Skeletal muscle satellite cell (primary cell): ENCODE results near the gene UST.
A peak's percentile ranks its signal among the peaks of the same experiment; 100 is the strongest.
"Not testable (repeated sequence)": the region's sequence is repeated elsewhere in the genome, so short reads cannot be mapped to it uniquely, and the experiment has no call there.

Source experiments
- H3K27me3 ChIP-seq: 2 replicates; pipeline ENCODE4 v1.7.0; 2013; ENCODE audit warnings: low read length; ENCODE audit not compliant: control insufficient read depth, insufficient read depth
- H3K36me3 ChIP-seq: 2 replicates; pipeline ENCODE4 v1.7.0; 2013; ENCODE audit warnings: mild to moderate bottlenecking, control low read depth, low read length; ENCODE audit not compliant: insufficient read depth
- H3K4me1 ChIP-seq: 2 replicates; pipeline ENCODE4 v1.7.0; 2013; ENCODE audit warnings: low read length; ENCODE audit not compliant: control insufficient read depth, insufficient read depth
- H3K4me2 ChIP-seq: 2 replicates; pipeline ENCODE4 v1.7.0; 2013; ENCODE audit warnings: mild to moderate bottlenecking, low read length
- H3K4me3 ChIP-seq: 2 replicates; pipeline ENCODE4 v1.7.0; 2013; ENCODE audit warnings: low read length
- H3K9ac ChIP-seq: 2 replicates; pipeline ENCODE4 v1.7.0; 2013; ENCODE audit warnings: mild to moderate bottlenecking, low read depth, low read length, moderate library complexity
- H3K9me3 ChIP-seq: replicated peaks from 2 replicates; pipeline ENCODE4 v1.7.0; 2013; ENCODE audit warnings: mild to moderate bottlenecking, control low read depth, low read length

The UST gene

DNA sequence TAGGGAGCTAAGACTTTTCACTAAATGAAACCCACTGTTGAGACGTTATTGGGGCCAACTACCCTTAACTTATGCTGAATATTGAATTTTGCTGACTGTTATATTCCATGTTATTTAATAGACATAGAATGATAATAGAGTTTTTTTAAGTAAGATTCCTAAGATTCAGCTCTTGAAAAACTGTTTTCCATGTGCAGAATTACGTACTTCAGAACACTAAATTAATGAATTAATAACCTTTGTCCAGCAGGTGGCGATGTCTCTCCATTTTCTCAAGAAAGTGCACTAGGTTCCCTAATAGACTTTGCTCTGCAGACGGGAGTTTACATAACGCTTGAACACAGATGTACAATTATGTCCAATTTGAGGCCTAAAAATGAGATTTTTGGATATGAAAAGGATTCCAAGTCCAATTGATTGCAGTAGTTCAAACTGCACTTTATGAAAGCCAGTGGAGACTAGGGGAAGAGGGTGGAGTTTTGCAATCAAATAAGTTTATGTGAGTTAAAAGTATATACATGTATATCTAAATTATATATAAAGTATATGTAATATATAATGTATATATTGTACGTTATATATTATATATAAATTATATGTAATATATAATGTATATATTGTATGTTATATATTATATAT, 282.1 kb downstream of the UST start:
- Histone ChIP-seq H3K4me3 (no peak overlapping the region), H3K4me2 (no peak overlapping the region), H3K36me3 (no peaks in the 10 kb centered on the region), H3K4me1 (peaks cover 42% of the 10 kb centered on the region), H3K27me3 (no peaks in the 10 kb centered on the region), H3K9me3 (no peaks in the 10 kb centered on the region), H3K9ac (peak overlapping the region; percentile 2)

DNA sequence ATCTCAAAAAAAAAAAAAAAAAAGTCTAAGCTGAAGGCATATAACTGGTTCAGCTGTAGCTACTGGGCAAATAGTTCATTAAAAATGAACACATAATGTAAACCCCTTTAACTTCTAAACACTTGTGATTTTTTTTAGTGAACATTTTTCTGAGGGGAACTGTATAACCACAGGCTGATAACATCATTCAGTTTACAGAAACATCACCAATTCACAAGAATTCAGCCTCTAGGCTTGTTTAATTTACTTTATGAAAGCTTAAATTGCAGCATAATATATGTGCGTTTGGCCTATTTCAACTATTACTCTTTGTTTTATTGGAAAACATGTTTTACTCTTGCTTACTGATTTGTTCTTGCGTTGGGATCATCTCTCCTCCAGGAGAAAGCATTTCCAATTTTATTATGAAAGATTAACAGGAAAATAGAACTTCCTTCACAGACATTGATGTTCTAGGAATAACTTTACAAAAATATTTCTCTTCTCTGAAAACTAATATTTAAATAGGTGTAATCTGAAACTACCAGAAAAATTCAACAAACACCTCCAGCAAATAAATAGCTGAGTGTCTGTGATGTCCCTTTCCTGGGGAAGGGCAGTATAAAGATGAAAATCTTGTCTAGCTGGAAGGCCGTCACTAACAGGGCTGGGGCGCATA, 284.5 kb downstream of the UST start:
- Histone ChIP-seq H3K27me3 (no peaks in the 10 kb centered on the region), H3K9me3 (no peaks in the 10 kb centered on the region), H3K4me3 (peak overlapping the region; percentile 59), H3K4me1 (peaks cover 53% of the 10 kb centered on the region), H3K4me2 (peak overlapping the region; percentile 85), H3K36me3 (no peaks in the 10 kb centered on the region), H3K9ac (peak overlapping the region; percentile 86)

DNA sequence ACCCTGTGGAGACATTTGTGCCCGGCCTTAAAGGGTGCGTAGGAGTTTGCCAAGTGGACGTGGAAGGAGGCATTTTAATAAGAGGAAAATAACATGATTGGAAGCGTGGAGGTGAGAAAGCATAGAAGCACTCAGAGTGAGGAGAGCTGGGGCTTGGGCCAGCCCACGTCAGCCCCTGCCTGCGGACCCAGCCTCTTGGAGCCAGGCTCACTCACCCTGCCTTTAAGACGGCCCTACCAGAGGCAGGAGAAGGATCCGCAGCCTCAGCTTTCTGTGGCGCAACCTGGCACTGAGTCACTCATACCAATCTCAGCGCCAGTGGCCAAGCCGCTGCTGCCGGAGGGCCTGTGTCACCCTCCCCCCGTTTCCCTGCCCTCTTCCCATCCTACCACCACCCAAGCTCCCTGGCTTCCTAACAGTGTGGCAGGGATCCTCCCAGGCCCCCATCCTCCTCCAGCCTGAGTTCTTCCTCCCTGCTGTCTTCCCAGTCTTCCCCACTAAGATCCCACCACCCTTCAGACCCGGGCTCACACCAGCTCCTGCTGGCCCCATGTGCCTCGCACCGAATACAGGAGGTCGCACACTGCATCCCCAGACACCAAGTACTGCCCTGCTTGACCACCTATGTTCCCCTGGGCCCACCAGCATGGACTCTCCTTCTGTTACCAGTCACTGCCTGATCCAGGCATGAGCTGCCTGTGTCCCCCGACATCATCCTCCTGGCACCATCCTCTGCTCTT, 285.2 kb downstream of the UST start:
- H3K9ac ChIP-seq, result peak overlapping the region; percentile 86
- no peaks in the 10 kb centered on the region for H3K36me3 ChIP-seq
- H3K27me3 ChIP-seq, result no peaks in the 10 kb centered on the region
- H3K9me3 ChIP-seq, result no peaks in the 10 kb centered on the region
- peak overlapping the region; percentile 65 for H3K4me3 ChIP-seq
- peak overlapping the region; percentile 85 for H3K4me2 ChIP-seq
- H3K4me1 ChIP-seq, result peaks cover 56% of the 10 kb centered on the region

GRCh38 chr6:149032599-149033405, 286.0 kb downstream of the UST start:
- peaks cover 59% of the 10 kb centered on the region for H3K4me1 ChIP-seq
- H3K4me2 ChIP-seq, result peak overlapping the region; percentile 85
- H3K4me3 ChIP-seq, result peak overlapping the region; percentile 65
- H3K27me3 ChIP-seq, result no peaks in the 10 kb centered on the region
- H3K9me3 ChIP-seq, result no peaks in the 10 kb centered on the region
- H3K9ac ChIP-seq, result peak overlapping the region; percentile 86
- no peaks in the 10 kb centered on the region for H3K36me3 ChIP-seq

DNA sequence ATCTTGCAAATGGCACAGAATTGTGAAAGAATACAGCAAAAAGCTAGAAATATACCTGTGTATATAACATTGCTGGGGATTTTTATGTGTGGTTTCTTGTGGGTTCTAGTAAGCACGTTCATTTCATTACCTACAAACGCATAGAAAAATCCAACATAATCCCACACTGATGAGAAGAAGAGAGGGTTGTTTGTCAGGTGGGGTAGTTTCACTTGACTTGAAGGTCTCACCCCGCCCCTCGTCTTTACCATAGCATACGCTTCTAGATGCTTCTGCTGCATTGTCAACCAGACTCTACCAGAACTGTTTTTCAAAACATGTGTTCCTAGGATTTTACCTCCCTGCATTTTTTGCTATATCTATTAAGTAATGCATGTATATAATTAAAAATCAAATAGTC, 286.6 kb downstream of the UST start:
- Histone ChIP-seq H3K9ac (peak overlapping the region; percentile 86), H3K4me2 (peak overlapping the region; percentile 85), H3K36me3 (no peaks in the 10 kb centered on the region), H3K4me1 (peaks cover 60% of the 10 kb centered on the region), H3K4me3 (peak overlapping the region; percentile 15), H3K9me3 (no peaks in the 10 kb centered on the region), H3K27me3 (no peaks in the 10 kb centered on the region)

- Histone ChIP-seq H3K4me3 (no peak overlapping the region), H3K4me2 (no peak overlapping the region), H3K36me3 (no peaks in the 10 kb centered on the region), H3K9ac (no peak overlapping the region), H3K4me1 (peaks cover 58% of the 10 kb centered on the region), H3K9me3 (no peaks in the 10 kb centered on the region), H3K27me3 (no peaks in the 10 kb centered on the region)
These were observed 288.9 kb downstream of the UST start for GRCh38 chr6:149035766-149036165.

- Histone ChIP-seq H3K4me3 (peak overlapping the region; percentile 18), H3K9ac (peak overlapping the region; percentile 62), H3K36me3 (no peaks in the 10 kb centered on the region), H3K4me2 (peak overlapping the region; percentile 64), H3K9me3 (no peaks in the 10 kb centered on the region), H3K4me1 (peaks cover 45% of the 10 kb centered on the region), H3K27me3 (no peaks in the 10 kb centered on the region)
These were observed 290.3 kb downstream of the UST start for GRCh38 chr6:149037051-149037671.

DNA sequence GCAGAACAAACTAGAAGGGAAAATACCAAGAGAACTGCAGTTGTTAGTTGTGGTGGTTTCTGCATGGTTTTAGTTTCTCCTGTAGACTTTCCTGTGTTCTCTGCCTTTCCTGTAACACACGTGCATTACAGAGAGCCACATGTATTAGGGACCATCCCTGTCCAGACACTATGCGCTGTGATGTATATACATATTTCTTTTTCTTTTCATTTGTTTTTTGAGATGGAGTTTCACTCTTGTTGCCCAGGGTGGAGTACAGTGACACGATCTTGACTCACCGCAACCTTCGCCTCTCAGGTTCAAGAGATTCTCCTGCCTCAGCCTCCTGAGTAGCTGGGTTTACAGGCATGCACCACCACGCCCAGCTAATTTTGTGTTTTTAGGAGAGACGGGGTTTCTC, 292.2 kb downstream of the UST start:
- not testable (repeated sequence) for H3K9ac ChIP-seq, H3K4me2 ChIP-seq, H3K4me3 ChIP-seq, H3K27me3 ChIP-seq, H3K36me3 ChIP-seq, H3K9me3 ChIP-seq
- H3K4me1 ChIP-seq, result peaks cover 30% of the 10 kb centered on the region

DNA sequence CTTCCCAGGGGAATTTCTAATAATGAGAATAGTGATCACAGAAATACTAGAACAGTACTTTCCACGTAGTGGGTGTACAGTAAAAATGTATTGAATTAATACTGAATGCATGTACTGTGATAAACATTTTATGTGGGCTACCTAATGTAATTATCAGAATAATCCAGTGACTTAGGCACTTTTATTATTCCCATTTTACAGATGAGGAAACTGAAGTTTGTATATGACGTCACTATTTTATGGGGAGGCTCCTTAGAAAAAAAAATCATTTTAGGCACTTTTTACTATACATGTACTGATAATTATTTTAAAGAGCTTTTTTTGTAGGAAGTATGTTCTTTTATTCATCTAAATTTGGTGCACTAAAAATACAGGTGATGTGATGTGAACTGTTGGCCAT, 295.1 kb downstream of the UST start:
- Histone ChIP-seq H3K4me1 (peaks cover 36% of the 10 kb centered on the region), H3K4me2 (no peak overlapping the region), H3K4me3 (no peak overlapping the region), H3K36me3 (no peaks in the 10 kb centered on the region), H3K27me3 (no peaks in the 10 kb centered on the region), H3K9me3 (no peaks in the 10 kb centered on the region), H3K9ac (no peak overlapping the region)

DNA sequence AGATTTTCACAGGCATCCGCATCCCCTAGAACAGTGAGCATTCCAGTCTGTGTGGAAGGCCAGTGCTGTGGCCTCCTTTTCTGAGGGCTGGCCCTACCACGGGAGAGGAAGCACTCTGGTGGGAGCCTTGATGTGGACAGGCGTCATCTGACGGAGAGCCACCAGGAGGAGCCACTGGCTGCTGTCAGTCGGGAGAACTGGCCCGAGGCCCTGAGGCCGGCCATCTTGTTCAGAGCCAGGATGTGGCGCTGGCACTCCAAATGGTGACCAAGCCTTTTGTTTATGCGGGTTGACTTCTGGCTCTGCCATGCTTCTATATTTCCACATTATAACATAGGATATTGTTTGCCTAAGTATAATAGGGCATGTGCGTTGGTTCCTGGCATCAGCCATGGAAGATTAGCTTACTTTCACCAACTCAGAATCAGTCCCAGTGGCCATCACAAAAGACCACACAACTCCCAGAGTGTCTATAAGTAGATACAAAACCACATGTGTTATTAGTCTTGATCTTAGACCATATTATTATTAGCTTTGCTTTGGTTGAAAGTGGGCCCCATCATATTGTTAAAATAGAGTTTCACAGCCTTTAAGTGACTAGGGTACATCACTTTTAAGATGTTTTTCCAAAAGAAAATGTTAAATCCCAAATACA, 296.8 kb downstream of the UST start:
- H3K9me3 ChIP-seq, result no peaks in the 10 kb centered on the region
- no peaks in the 10 kb centered on the region for H3K36me3 ChIP-seq
- H3K4me1 ChIP-seq, result peaks cover 36% of the 10 kb centered on the region
- no peak overlapping the region for H3K9ac ChIP-seq
- no peak overlapping the region for H3K4me3 ChIP-seq
- H3K27me3 ChIP-seq, result no peaks in the 10 kb centered on the region
- no peak overlapping the region for H3K4me2 ChIP-seq
